GM20000 (cell line): ENCODE data around the gene RNLS.
"Not testable (repeated sequence)": the region's sequence is repeated elsewhere in the genome, so short reads cannot be mapped to it uniquely, and the experiment has no call there.

Experiments
- DNase-seq: peaks from one replicate; pipeline ENCODE4 v3.0.0; 2012; ENCODE audit warnings: low spot score
- TF ChIP-seq, protein P1 (sequence below): IDR thresholded peaks from 2 replicates; pipeline ENCODE4 v1.5.1; 2012; ENCODE audit warnings: mild to moderate bottlenecking, control low read depth; ENCODE audit errors: extremely low read depth, missing control alignments

The RNLS gene

DNA sequence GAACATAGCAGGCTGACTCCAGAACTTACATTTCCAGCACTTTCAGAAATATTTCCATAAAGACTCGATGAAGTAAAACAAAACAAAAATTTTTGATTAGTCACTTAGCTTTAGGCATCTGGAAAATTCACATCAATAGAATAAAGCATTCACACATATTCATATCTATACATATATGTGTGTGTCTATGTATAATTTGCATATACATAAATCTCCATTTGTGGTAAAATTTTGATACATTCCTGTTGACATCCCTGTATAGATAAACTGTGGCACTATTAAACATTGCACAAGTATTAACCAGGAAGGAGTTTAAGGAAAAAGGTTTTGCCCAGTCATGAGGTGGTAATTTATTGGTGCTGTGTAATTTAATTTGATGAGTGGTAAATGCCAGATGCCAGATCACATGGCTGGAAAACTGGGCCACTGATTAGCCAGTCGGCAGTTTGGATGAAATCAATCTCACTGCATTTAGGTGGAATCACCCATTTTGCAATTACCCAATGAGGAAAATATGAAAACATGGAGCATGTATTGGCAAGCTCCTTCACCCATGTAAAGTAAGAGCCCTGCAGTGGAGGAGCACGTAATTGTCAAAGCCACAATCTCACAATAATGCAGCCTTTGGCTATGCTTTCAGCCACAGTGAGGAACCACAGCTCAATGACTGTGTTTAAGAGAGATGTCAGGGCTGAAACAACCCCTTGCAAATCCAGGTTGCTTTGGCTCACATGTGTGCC is 294.6 kb downstream of the RNLS start:
- peak; percentile 24 for DNase-seq
- TF ChIP-seq, protein P1, sequence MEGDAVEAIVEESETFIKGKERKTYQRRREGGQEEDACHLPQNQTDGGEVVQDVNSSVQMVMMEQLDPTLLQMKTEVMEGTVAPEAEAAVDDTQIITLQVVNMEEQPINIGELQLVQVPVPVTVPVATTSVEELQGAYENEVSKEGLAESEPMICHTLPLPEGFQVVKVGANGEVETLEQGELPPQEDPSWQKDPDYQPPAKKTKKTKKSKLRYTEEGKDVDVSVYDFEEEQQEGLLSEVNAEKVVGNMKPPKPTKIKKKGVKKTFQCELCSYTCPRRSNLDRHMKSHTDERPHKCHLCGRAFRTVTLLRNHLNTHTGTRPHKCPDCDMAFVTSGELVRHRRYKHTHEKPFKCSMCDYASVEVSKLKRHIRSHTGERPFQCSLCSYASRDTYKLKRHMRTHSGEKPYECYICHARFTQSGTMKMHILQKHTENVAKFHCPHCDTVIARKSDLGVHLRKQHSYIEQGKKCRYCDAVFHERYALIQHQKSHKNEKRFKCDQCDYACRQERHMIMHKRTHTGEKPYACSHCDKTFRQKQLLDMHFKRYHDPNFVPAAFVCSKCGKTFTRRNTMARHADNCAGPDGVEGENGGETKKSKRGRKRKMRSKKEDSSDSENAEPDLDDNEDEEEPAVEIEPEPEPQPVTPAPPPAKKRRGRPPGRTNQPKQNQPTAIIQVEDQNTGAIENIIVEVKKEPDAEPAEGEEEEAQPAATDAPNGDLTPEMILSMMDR = no peak

DNA sequence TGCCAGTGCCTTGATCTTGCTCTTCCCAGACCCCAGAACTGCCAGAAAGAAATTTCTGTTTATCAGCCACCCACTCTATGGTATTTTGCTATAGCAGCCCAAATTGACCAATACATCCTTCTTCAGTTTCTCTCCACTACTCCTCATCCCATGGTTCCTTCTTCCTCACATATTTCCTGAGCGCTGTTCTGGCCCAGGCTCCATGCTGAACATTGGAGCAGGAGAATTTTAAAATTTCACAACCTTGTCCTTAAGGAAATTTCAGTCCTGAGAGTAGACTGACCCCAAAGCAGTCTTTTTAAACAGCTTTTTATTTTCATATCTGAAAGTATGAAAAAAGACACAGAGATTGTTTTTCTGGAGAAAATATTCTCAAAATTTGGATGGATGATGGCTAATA is 297.1 kb downstream of the RNLS start:
- TF ChIP-seq, protein P1 = no peak
- DNase-seq = no peak

DNA sequence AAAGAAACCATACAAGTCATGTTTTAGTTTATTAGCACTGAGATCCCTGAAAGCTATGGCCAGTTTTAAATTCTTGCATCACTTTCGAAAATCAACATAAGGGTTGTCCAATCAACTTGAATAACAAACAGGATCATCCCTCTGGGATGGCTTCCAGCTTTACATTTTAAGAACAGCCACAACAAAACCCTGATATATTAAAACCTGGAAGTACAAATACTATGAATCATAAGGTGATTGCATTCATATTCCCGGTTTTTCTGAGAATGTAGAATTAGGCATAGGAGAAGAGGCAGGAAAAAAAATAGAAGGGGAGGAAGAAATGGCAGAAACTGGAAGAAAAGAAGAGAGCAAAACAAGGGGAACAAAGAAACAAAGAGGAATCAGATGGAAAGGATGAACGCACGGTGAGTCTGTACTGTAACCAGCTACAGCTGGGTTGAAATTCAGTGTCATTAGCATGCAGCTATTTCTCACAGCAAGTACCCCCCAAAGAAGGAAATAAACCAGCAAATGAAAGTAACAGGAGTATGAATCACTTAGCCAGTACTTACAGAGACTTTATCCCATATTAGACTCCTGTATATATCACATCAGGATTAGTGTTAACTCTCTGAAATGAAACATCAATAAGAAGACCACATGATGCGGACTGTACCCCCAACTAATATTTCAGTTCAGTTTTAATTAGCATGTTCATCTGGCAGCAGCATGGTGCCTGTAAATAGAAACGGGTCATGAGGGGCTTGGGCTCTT is 301.3 kb downstream of the RNLS start:
- no peak for DNase-seq
- TF ChIP-seq, protein P1 = no peak

DNA sequence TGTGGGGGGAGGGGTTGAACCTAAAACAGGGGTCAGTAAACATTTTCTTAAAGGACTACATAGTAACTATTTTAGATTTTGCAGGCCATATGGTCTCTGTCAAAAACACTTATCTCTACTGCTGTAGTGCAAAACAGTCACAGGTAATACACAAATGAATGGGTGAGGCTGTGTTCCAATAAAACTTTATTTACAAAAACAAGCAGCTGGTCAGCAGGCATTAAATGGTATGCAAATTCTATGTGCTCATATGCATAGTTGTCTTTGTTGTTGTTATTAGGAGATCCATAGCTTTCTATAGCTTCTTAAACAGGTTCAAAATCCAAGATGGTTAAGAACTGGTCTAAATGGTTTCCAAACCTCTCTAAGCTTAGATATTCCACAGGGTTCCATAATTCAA is 302.6 kb downstream of the RNLS start:
- TF ChIP-seq, protein P1 = no peak
- DNase-seq = no peak

DNA sequence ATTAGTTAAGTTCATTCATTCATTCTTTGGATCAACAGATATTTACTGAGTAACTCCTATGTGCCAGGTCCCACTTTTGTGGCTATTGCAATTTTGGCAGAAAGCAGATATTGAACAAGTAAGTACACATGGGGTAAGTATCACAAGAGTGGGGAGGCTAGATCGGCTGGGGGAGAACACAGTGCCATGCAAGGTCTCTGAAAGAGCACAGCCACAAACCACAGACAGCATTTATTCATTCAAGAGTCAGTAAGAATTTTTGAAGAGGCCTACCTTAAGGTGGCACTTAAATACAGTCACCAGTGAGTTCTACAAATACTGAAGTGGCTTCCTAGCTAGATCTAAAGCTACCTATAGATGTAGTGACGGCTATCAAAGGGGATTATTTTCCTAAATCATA is 304.2 kb downstream of the RNLS start:
- TF ChIP-seq, protein P1 = no peak
- DNase-seq = no peak

DNA sequence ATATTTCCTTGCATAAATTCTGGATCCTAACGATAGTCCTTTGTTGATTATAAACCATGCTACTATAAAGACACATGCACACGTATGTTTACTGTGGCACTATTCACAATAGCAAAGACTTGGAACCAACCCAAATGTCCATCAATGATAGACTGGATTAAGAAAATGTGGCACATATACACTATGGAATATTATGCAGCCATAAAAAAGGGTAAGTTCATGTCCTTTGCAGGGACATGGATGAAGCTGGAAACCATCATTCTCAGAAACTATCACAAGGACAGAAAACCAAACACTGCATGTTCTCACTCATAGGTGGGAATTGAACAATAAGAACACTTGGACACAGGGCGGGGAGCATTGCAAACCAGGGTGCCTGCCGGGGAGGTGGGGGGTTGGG is 306.2 kb downstream of the RNLS start:
- DNase-seq = not testable (repeated sequence)

DNA sequence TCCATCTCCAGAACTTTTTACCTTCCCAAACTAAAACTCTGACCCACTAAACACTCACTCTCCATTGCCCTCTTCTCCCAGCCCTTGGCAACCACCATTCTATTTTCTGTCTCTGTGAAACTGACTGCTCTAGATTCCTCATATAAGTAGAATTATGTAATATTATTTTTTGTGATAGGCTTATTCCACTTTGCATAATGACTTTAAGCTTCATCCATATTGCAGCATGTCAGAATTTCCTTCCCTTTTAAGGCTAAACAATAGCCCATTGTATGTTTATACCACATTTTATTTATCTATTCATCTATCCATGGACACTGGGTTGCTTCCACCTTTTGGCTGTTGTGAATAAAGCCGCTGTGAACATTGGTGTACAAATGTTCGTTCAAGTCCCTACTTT is 308.8 kb downstream of the RNLS start:
- TF ChIP-seq, protein P1 = no peak
- no peak for DNase-seq

DNA sequence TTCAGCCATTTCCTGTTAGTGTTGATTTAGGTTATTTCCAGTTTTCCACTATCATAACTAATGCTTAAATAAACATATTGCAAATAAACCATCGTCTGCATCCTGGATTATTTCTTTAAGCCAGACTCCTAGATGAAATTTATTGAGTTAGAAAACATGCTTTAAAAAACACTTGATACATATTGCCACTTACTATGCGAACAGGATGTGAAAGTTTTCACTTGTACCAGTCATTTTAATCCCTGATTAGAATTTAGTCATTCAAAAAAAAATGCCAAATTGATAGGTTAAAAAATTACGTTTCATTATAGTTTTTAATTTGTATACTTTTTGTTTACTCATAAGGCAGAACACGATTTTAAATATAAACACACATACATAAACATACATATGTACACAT is 309.6 kb downstream of the RNLS start:
- TF ChIP-seq, protein P1 = no peak
- no peak for DNase-seq
